A549 (cell line): ENCODE measurements around the gene P2RX3. TPM values are rescaled to one million over a fixed set of nuclear protein-coding genes. Genes with fewer than 3 reads are reported as not detected.

Experiments used
- ATAC-seq, 2 experiments: fragments of 200-7000 bp in 1 of 2; fragments of >200 bp in 1 of 2; cut with Nextera tagmentation in 1 of 2; cut with Tn5 transposase in 1 of 2; 3 replicates each; pipeline versions ENCODE4 v1.8.0 to v1.9.1; 2018 to 2020; ENCODE audit warnings: mild to moderate bottlenecking in 1 of 2, moderate library complexity in 1 of 2
- CTCF ChIA-PET: fragments of 300-600 bp; sonication (Branson Sonifier 250); formaldehyde crosslinking; extraction: SDS; loops from one replicate; lab custom pipeline; 2021; ENCODE audit warnings: antibody characterized with exemption, inconsistent platforms; lab: Yijun Ruan, JAX
- POLR2A ChIA-PET: fragments of 350-600 bp; formaldehyde crosslinking; extraction: SDS; loops from one replicate; lab custom pipeline; 2021; ENCODE audit warnings: antibody characterized with exemption, inconsistent platforms; lab: Yijun Ruan, JAX
- DNase-seq, 2 experiments: peaks; one replicate each; pipeline versions ENCODE4 v3.0.0 to v3.0.0-alpha.2; 2011 to 2016; ENCODE audit warnings: low read depth in 1 of 2, low spot score in 1 of 2
- FAIRE-seq: peaks from 2 replicates; lab custom pipeline; 2011; peaks lifted over from hg19 to GRCh38; lab: Jason Lieb, UNC
- H3K27ac ChIP-seq, 2 experiments: fragments of >200 bp; sonication (Bioruptor Twin); formaldehyde crosslinking; 3 replicates each; pipeline ENCODE4 v1.5.1; 2016 to 2017
- H3K4me1 ChIP-seq: fragments of >200 bp; sonication (Bioruptor Twin); formaldehyde crosslinking; 3 replicates; pipeline ENCODE4 v1.6.1; 2016
- H3K4me2 ChIP-seq: fragments of >200 bp; sonication (Bioruptor Twin); formaldehyde crosslinking; 3 replicates; pipeline ENCODE4 v1.6.1; 2016
- H3K4me3 ChIP-seq: fragments of >200 bp; sonication (Bioruptor Twin); formaldehyde crosslinking; 3 replicates; pipeline ENCODE4 v1.5.1; 2016
- H3K9me3 ChIP-seq: fragments of >200 bp; sonication (Bioruptor Twin); formaldehyde crosslinking; 3 replicates; pipeline ENCODE4 v1.6.1; 2016
- BHLHE40 ChIP-seq: IDR thresholded peaks from 2 replicates; pipeline ENCODE4 v1.6.1; 2012; ENCODE audit warnings: low read depth, low read length, inconsistent platforms
- CEBPB ChIP-seq, 2 experiments: fragments of >200 bp in 1 of 2; sonication (Bioruptor Twin) in 1 of 2; formaldehyde crosslinking in 1 of 2; IDR thresholded peaks; 2 replicates each; pipeline ENCODE4 v1.6.1; 2012 to 2016
- EHF ChIP-seq: fragments of 250-450 bp; sonication (Bioruptor Pico); IDR thresholded peaks from 2 replicates; pipeline ENCODE4 v1.5.0; 2020; ENCODE audit warnings: mild to moderate bottlenecking
- EHMT2 ChIP-seq: fragments of 200-600 bp; sonication (generic); IDR thresholded peaks from 2 replicates; pipeline ENCODE4 v1.6.1; 2016; ENCODE audit warnings: antibody characterized with exemption, low read depth, mild to moderate bottlenecking, moderate library complexity
- EP300 ChIP-seq, 2 experiments: fragments of >200 bp; sonication (Bioruptor Twin); formaldehyde crosslinking; IDR thresholded peaks; 2 replicates in 1 of 2; 3 replicates in 1 of 2; pipeline ENCODE4 v1.6.1; 2016 to 2017
- FOSB ChIP-seq: fragments of 250-450 bp; sonication (Bioruptor Pico); IDR thresholded peaks from 2 replicates; pipeline ENCODE4 v1.5.0; 2020; ENCODE audit warnings: mild to moderate bottlenecking, moderate library complexity
- GATA3 ChIP-seq: IDR thresholded peaks from 2 replicates; pipeline ENCODE4 v1.6.1; 2012; ENCODE audit warnings: borderline replicate concordance
- HOXB5 ChIP-seq: fragments of 250-450 bp; sonication (Bioruptor Pico); IDR thresholded peaks from 2 replicates; pipeline ENCODE4 v1.5.0; 2020; ENCODE audit warnings: mild to moderate bottlenecking, moderate library complexity
- MAFK ChIP-seq: fragments of 450-650 bp; IDR thresholded peaks from 2 replicates; pipeline ENCODE4 v1.6.1; 2014; ENCODE audit not compliant: partially characterized antibody
- NR3C1 ChIP-seq: fragments of >200 bp; sonication (Bioruptor Twin); formaldehyde crosslinking; IDR thresholded peaks from 3 replicates; pipeline ENCODE4 v1.6.1; 2017
- POLR2A ChIP-seq: IDR thresholded peaks from 2 replicates; pipeline ENCODE4 v1.6.1; 2012; ENCODE audit warnings: mild to moderate bottlenecking, low read length
- POLR2AphosphoS2 ChIP-seq: conservative IDR thresholded peaks from 2 replicates; pipeline ENCODE4 v1.6.1; 2012; ENCODE audit warnings: low read length, improper control_type of control experiment, inconsistent platforms
- RAD21 ChIP-seq, 2 experiments: fragments of >200 bp in 1 of 2; sonication (Bioruptor Twin) in 1 of 2; formaldehyde crosslinking in 1 of 2; IDR thresholded peaks in 1 of 2; conservative IDR thresholded peaks in 1 of 2; 2 replicates in 1 of 2; 3 replicates in 1 of 2; pipeline ENCODE4 v1.6.1; 2012 to 2018; ENCODE audit warnings: inconsistent platforms in 1 of 2
- RARB ChIP-seq: fragments of 250-450 bp; sonication (Bioruptor Pico); IDR thresholded peaks from 2 replicates; pipeline ENCODE4 v1.8.0; 2021; ENCODE audit warnings: mild to moderate bottlenecking, moderate library complexity
- RCOR1 ChIP-seq: fragments of 150-350 bp; IDR thresholded peaks from 2 replicates; pipeline ENCODE4 v1.6.1; 2014; ENCODE audit warnings: antibody characterized with exemption, low read length, low read depth
- RNF2 ChIP-seq: fragments of 200-600 bp; sonication (generic); IDR thresholded peaks from 2 replicates; pipeline ENCODE4 v1.6.1; 2016; ENCODE audit warnings: low read depth, mild to moderate bottlenecking, antibody characterized with exemption, moderate library complexity, borderline replicate concordance
- SMC3 ChIP-seq: fragments of >200 bp; sonication (Bioruptor Twin); formaldehyde crosslinking; IDR thresholded peaks from 3 replicates; pipeline ENCODE4 v1.6.1; 2018; ENCODE audit warnings: inconsistent platforms
- SREBF2 ChIP-seq: fragments of 450-650 bp; IDR thresholded peaks from 2 replicates; pipeline ENCODE4 v1.6.1; 2014; ENCODE audit warnings: mild to moderate bottlenecking, moderate library complexity
- ZSCAN20 ChIP-seq: fragments of 250-450 bp; sonication (Bioruptor Pico); IDR thresholded peaks from 2 replicates; pipeline ENCODE4 v1.8.0; 2022; ENCODE audit warnings: mild to moderate bottlenecking, moderate library complexity
- WGBS: methylation state at CpG from one replicate; pipeline ENCODE4 v1.1.6; 2017; ENCODE audit errors: missing lambda C conversion rate; 5-methylcytosine and 5-hydroxymethylcytosine counted together
- polyA plus RNA-seq, 4 experiments: library from polyadenylated mRNA; depleted of rRNA in 3 of 4; stranded (reverse); fragments of >200 nt; fragmentation: RNase III in 1 of 4; extraction: RNeasy Plus Mini Kit Qiagen cat#74134 plus additional on column Dnase treatment in 1 of 4; gene quantifications; 2 replicates in 3 of 4; 3 replicates in 1 of 4; pipeline ENCODE4 v1.2.3, GENCODE V29; 2011 to 2017
- TF ChIP-seq, protein P1 (sequence below): fragments of >200 bp; sonication (Bioruptor Twin); formaldehyde crosslinking; IDR thresholded peaks from 2 replicates; pipeline ENCODE4 v1.6.1; 2016
- TF ChIP-seq, protein P2 (sequence below): fragments of 200-600 bp; sonication (generic); IDR thresholded peaks from 2 replicates; pipeline ENCODE4 v1.6.1; 2016; ENCODE audit warnings: antibody characterized with exemption, mild to moderate bottlenecking, moderate library complexity
- TF ChIP-seq, protein P3 (sequence below): fragments of >200 bp; sonication (Bioruptor Twin); formaldehyde crosslinking; IDR thresholded peaks from 3 replicates; pipeline ENCODE4 v1.5.1; 2016

The P2RX3 gene
- polyA plus RNA-seq, 2 of the 4 experiments (the other 2 are of a cell fraction): 0.05 to 0.37 TPM

DNA sequence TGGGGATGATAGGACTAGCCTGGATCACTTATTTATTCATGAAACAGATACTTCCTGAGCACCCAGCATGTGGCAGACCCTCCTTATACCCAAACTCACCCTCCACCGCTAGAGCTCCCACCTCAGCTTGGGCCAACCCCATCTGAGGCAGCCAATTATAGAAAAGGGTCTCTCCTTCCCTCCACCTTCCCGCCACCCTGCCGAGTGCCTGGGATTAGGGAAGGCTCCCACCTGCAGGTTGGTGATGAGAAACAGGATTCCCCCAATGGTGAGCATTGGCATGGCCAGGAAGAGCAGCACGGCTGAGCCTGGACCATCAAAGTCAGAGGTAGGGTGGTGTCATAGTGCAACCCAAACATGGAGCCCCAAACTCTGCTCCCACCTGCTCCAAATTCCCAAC is 82.9 kb downstream of the P2RX3 start:
- TF ChIP-seq EHMT2: no peak
- no peak for TF ChIP-seq MAFK
- no peak for TF ChIP-seq CEBPB (IDR thresholded peaks at IDR 0.05)
- no peak for TF ChIP-seq GATA3
- no peak for TF ChIP-seq POLR2AphosphoS2
- no peak for TF ChIP-seq ZSCAN20 (CRISPR knock-in tag)
- no peak for TF ChIP-seq RAD21 (conservative IDR thresholded peaks at IDR 0.05 in 1 of 2, IDR thresholded peaks at IDR 0.05 in 1 of 2)
- TF ChIP-seq, protein P1, sequence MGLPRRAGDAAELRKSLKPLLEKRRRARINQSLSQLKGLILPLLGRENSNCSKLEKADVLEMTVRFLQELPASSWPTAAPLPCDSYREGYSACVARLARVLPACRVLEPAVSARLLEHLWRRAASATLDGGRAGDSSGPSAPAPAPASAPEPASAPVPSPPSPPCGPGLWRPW: no peak
- no peak for TF ChIP-seq BHLHE40
- TF ChIP-seq SREBF2: no peak
- TF ChIP-seq, protein P2, sequence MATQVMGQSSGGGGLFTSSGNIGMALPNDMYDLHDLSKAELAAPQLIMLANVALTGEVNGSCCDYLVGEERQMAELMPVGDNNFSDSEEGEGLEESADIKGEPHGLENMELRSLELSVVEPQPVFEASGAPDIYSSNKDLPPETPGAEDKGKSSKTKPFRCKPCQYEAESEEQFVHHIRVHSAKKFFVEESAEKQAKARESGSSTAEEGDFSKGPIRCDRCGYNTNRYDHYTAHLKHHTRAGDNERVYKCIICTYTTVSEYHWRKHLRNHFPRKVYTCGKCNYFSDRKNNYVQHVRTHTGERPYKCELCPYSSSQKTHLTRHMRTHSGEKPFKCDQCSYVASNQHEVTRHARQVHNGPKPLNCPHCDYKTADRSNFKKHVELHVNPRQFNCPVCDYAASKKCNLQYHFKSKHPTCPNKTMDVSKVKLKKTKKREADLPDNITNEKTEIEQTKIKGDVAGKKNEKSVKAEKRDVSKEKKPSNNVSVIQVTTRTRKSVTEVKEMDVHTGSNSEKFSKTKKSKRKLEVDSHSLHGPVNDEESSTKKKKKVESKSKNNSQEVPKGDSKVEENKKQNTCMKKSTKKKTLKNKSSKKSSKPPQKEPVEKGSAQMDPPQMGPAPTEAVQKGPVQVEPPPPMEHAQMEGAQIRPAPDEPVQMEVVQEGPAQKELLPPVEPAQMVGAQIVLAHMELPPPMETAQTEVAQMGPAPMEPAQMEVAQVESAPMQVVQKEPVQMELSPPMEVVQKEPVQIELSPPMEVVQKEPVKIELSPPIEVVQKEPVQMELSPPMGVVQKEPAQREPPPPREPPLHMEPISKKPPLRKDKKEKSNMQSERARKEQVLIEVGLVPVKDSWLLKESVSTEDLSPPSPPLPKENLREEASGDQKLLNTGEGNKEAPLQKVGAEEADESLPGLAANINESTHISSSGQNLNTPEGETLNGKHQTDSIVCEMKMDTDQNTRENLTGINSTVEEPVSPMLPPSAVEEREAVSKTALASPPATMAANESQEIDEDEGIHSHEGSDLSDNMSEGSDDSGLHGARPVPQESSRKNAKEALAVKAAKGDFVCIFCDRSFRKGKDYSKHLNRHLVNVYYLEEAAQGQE: no peak
- TF ChIP-seq HOXB5 (CRISPR knock-in tag): no peak
- no peak for TF ChIP-seq RCOR1
- no peak for TF ChIP-seq EHF
- no peak for TF ChIP-seq POLR2A
- no peak for TF ChIP-seq RNF2
- TF ChIP-seq, protein P3, sequence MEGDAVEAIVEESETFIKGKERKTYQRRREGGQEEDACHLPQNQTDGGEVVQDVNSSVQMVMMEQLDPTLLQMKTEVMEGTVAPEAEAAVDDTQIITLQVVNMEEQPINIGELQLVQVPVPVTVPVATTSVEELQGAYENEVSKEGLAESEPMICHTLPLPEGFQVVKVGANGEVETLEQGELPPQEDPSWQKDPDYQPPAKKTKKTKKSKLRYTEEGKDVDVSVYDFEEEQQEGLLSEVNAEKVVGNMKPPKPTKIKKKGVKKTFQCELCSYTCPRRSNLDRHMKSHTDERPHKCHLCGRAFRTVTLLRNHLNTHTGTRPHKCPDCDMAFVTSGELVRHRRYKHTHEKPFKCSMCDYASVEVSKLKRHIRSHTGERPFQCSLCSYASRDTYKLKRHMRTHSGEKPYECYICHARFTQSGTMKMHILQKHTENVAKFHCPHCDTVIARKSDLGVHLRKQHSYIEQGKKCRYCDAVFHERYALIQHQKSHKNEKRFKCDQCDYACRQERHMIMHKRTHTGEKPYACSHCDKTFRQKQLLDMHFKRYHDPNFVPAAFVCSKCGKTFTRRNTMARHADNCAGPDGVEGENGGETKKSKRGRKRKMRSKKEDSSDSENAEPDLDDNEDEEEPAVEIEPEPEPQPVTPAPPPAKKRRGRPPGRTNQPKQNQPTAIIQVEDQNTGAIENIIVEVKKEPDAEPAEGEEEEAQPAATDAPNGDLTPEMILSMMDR: no peak
- TF ChIP-seq EP300 (IDR thresholded peaks at IDR 0.05): no peak
- TF ChIP-seq, all 56 proteins: peak for 0
- WGBS: 59% methylated on average over 4 of the region's 4 CpGs
- H3K4me3 ChIP-seq: no peak overlapping the region
- peaks cover 16% of the 10 kb centered on the region for H3K4me1 ChIP-seq
- ATAC-seq (no peak), FAIRE-seq (no peak), DNase-seq (no peak)
- H3K27ac ChIP-seq: no peak overlapping the region
- ChIA-PET POLR2A (no interaction called here), CTCF (interaction anchor here (1.5 to 1.6 kb wide), 2 partner anchors 37 kb away, joined by 7 to 10 read pairs; no protein-coding TSS in a partner anchor)
- H3K4me2 ChIP-seq: no peak overlapping the region
- H3K9me3 ChIP-seq: no peaks in the 10 kb centered on the region

DNA sequence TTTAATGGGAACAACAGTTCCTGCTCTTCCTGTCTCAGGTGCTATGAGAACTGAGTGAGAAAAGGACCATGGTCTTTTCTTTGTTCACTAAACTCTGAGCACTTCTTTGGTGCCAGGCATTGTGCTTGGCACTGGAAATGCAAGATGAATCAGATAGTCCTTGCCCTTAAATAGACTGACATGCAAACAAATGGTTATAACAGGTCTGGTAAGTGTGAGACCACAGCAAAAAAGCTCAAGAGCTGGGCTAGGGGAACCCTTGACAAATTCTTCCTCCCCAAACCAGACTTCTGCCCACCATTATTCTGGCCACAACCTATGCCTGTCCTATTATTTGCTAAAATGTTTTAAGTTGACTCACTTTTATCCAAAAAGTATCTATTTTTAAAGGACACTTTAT is 83.7 kb downstream of the P2RX3 start:
- ATAC-seq: no peak
- TF ChIP-seq RARB (CRISPR knock-in tag) (no peak), NR3C1 (no peak), SMC3 (no peak), FOSB (no peak)
- FAIRE-seq: no peak
- Histone ChIP-seq H3K9me3 (no peaks in the 10 kb centered on the region), H3K4me1 (peaks cover 17% of the 10 kb centered on the region), H3K27ac (no peak overlapping the region), H3K4me2 (no peak overlapping the region), H3K4me3 (no peak overlapping the region)
- ChIA-PET POLR2A (no interaction called here), CTCF (interaction anchor here (1.5 kb wide), 1 partner anchor 36 kb away, joined by 10 read pairs; no protein-coding TSS in a partner anchor)
- no peak for DNase-seq

Other genes with a start within 250 kb of the P2RX3 start
- gene LRRC55, start 156.4 kb upstream of the P2RX3 start, polyA plus RNA-seq (2011; rRNA removed): 0.04 TPM in 1 of 2 replicates, not detected in the other
- gene LRRC55, start 156.4 kb upstream of the P2RX3 start, polyA plus RNA-seq (2017; fragmentation: RNase III; extraction: RNeasy Plus Mini Kit Qiagen cat#74134 plus additional on column Dnase treatment): 0.01 TPM in 1 of 3 replicates, not detected in the others
- gene APLNR, start 101.1 kb upstream of the P2RX3 start, polyA plus RNA-seq (2011; rRNA removed): 0.08 and 0.14 TPM in 2 replicates
- 0.08 to 0.09 TPM (median 0.08 TPM) in 3 replicates for gene APLNR, start 101.1 kb upstream of the P2RX3 start, polyA plus RNA-seq (2017; fragmentation: RNase III; extraction: RNeasy Plus Mini Kit Qiagen cat#74134 plus additional on column Dnase treatment)
- 35.0 and 36.5 TPM in 2 replicates for gene TNKS1BP1, start 13.4 kb upstream of the P2RX3 start, polyA plus RNA-seq (2011; rRNA removed)
- 46.2 to 54.5 TPM (median 53.1 TPM) in 3 replicates for gene TNKS1BP1, start 13.4 kb upstream of the P2RX3 start, polyA plus RNA-seq (2017; fragmentation: RNase III; extraction: RNeasy Plus Mini Kit Qiagen cat#74134 plus additional on column Dnase treatment)
- gene SSRP1, start 2.5 kb upstream of the P2RX3 start, polyA plus RNA-seq (2011; rRNA removed): 282 and 288 TPM in 2 replicates
- 323 to 357 TPM (median 335 TPM) in 3 replicates for gene SSRP1, start 2.5 kb upstream of the P2RX3 start, polyA plus RNA-seq (2017; fragmentation: RNase III; extraction: RNeasy Plus Mini Kit Qiagen cat#74134 plus additional on column Dnase treatment)
- gene PRG3, start 42.8 kb downstream of the P2RX3 start, polyA plus RNA-seq (2011; rRNA removed): not detected in 2 replicates
- gene PRG3, start 42.8 kb downstream of the P2RX3 start, polyA plus RNA-seq (2017; fragmentation: RNase III; extraction: RNeasy Plus Mini Kit Qiagen cat#74134 plus additional on column Dnase treatment): not detected in 3 replicates
- gene PRG2, start 52.3 kb downstream of the P2RX3 start, polyA plus RNA-seq (2011; rRNA removed): not detected in 2 replicates
- not detected in 3 replicates for gene PRG2, start 52.3 kb downstream of the P2RX3 start, polyA plus RNA-seq (2017; fragmentation: RNase III; extraction: RNeasy Plus Mini Kit Qiagen cat#74134 plus additional on column Dnase treatment)
- 0.30 TPM in 2 replicates for gene SLC43A3, start 88.8 kb downstream of the P2RX3 start, polyA plus RNA-seq (2011; rRNA removed)
- 0.12 to 0.22 TPM (median 0.13 TPM) in 3 replicates for gene SLC43A3, start 88.8 kb downstream of the P2RX3 start, polyA plus RNA-seq (2017; fragmentation: RNase III; extraction: RNeasy Plus Mini Kit Qiagen cat#74134 plus additional on column Dnase treatment)
- 9.2 and 10.6 TPM in 2 replicates for gene RTN4RL2, start 122.2 kb downstream of the P2RX3 start, polyA plus RNA-seq (2011; rRNA removed)
- gene RTN4RL2, start 122.2 kb downstream of the P2RX3 start, polyA plus RNA-seq (2017; fragmentation: RNase III; extraction: RNeasy Plus Mini Kit Qiagen cat#74134 plus additional on column Dnase treatment): 23.7 to 27.4 TPM (median 25.8 TPM) in 3 replicates
- gene SLC43A1, start 177.3 kb downstream of the P2RX3 start, polyA plus RNA-seq (2011; rRNA removed): 4.6 and 5.3 TPM in 2 replicates
- 1.0 to 1.3 TPM (median 1.1 TPM) in 3 replicates for gene SLC43A1, start 177.3 kb downstream of the P2RX3 start, polyA plus RNA-seq (2017; fragmentation: RNase III; extraction: RNeasy Plus Mini Kit Qiagen cat#74134 plus additional on column Dnase treatment)
- 248 and 249 TPM in 2 replicates for gene TIMM10, start 192.4 kb downstream of the P2RX3 start, polyA plus RNA-seq (2011; rRNA removed)
- gene TIMM10, start 192.4 kb downstream of the P2RX3 start, polyA plus RNA-seq (2017; fragmentation: RNase III; extraction: RNeasy Plus Mini Kit Qiagen cat#74134 plus additional on column Dnase treatment): 172 to 184 TPM (median 179 TPM) in 3 replicates
- gene SMTNL1, start 199.2 kb downstream of the P2RX3 start, polyA plus RNA-seq (2011; rRNA removed): not detected in 2 replicates
- gene SMTNL1, start 199.2 kb downstream of the P2RX3 start, polyA plus RNA-seq (2017; fragmentation: RNase III; extraction: RNeasy Plus Mini Kit Qiagen cat#74134 plus additional on column Dnase treatment): not detected in 3 replicates
- gene UBE2L6, start 229.3 kb downstream of the P2RX3 start, polyA plus RNA-seq (2011; rRNA removed): 14.8 and 17.9 TPM in 2 replicates
- gene UBE2L6, start 229.3 kb downstream of the P2RX3 start, polyA plus RNA-seq (2017; fragmentation: RNase III; extraction: RNeasy Plus Mini Kit Qiagen cat#74134 plus additional on column Dnase treatment): 18.2 to 21.4 TPM (median 18.7 TPM) in 3 replicates